Activated CD8-positive, alpha-beta memory T cell treated with anti-CD3 and anti-CD28 coated beads, Interleukin-2, amount 50 U/mL, for 4 hours (primary cell): ENCODE measurements around the gene EID2B.
A peak's percentile ranks its signal among the peaks of the same experiment; 100 is the strongest.

Source experiments
- DNase-seq: peaks from one replicate; pipeline ENCODE4 v3.0.0-alpha.2; 2020

The EID2B gene, protein sequence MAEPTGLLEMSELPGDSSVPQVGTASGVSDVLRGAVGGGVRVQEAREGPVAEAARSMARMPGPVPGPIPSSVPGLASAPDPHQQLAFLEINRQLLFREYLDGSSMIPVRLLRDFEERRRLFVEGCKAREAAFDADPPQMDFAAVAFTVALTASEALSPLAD

DNA sequence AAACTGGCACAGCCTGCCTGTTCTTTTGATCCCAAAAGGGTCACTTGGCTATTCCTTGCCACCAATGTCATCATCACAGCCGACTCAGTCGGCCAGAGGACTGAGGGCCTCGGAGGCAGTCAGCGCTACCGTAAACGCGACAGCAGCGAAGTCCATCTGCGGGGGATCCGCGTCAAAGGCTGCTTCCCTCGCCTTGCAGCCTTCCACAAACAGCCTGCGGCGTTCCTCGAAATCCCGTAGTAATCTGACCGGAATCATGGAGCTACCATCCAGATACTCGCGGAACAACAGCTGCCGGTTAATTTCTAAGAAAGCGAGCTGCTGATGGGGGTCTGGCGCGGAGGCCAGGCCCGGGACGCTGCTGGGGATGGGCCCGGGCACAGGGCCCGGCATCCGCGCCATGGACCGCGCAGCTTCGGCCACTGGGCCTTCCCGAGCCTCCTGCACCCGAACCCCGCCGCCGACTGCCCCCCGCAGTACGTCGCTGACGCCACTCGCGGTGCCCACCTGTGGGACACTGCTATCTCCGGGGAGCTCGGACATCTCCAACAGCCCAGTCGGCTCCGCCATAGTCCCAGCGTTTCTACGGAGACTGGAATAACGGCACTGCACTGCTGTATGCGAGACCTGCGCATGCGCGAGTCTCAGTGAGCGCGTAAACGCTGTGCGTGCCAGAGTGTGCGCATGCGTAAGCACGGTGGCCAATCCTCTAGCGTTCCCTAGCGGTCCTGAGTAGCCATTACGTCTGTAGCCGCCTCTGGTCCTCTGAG lies at the start of gene EID2B:
Gene EID2B (minus strand): TSS at position 620 of the 770 bp plus-strand sequence. CDS start 50 bp downstream, at position 570.
- peak; percentile 93 for DNase-seq

DNA sequence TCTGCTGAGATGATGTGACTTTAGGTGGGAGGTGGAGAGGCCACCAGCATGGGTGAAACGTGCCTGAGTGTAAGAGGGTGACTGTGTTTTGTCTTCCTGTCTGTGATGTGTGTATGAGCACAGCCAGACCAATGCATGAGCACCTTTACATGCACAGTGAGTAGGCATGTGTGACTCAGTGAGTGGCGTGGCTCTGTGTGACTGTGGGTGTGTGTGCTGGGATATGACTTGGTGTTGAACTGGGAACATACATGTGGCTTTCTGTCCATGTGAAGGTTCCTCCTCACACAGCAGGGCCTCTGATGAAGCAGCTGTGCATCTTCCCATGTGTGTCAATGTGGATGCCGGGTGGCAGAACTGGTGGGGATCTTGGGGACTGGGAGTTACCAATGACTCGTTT lies 49.8 kb upstream of the EID2B start:
- DNase-seq: no peak

DNA sequence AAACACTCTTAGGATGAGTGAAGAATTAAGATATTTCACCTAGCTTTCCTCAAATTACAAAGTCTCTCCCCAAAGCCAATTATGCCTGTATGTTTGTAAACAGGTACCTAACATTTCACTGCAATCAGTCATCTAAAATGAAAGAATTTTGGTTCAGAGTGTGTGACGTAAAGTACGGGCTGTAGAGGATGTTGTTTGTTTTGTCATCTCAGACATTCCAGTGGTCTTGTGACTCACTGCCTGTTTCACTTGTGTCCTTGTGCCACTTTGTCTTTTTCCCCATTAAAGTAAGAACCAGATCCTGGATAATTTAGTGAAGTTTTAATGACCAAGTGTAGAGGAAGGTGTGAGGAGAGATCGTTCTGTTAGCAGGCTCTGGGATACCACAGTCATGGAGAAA lies 36.0 kb upstream of the EID2B start:
- DNase-seq: no peak

DNA sequence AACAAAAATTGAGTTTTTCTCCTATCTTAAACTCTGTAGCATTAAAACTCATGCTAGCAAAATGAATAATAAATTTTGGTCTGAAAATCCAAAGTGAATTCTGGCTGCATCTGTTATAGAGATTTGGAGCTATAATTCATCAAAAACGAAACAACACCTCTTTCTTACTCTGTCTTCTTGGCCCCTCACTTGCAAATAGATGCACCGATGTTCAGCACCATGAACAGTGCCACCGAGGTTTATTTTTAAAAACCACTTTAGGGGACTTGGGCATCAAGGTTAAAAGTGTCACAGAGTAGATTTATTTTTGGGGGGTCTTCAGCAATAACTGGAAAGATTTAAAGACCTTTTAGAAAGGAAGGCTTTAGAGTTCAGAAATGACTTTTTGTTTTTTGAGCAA lies 33.4 kb upstream of the EID2B start:
- no peak for DNase-seq

DNA sequence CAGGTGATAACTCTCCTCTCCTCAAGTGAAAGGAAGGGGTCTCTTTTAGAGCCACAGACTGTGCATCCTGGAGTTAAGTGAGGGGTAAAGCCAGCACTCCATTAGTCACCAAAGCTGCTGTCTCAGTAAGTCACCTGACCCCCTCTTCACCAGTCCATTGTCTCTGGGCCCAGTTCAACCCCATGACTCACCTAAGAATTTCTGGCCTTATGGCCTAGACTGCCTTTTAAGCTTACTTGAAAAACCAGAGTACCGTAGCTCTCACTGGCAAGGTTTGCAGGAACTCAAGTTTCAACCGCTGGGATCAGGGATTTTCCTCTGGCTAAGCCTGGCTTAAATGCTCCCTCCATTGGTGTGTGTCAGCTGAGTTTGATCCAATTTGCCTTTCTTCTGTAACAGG lies 30.8 kb upstream of the EID2B start:
- no peak for DNase-seq

DNA sequence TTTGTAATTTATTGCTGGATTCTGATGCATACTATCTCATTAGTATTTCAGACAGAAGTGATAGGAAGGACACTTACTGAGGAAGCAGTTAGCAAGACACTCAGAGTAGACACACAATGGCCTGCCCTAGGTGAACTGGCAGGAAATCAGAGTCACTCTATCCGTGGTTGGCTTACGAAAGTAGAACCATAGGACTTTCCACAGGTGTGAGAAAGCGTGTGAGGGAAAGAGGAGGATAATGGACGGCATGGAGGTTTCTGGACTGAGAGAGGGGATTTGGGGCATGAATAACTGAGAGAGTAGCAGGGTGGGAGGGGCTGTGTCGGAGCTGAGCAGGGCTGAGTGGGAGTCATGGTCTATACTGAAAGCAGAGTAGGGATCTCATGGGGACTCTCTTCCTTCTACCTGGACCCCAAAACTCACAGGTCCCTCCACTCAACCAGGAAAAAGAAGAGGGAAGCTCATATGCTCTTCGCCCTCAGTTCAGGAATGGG lies 26.0 kb upstream of the EID2B start:
- no peak for DNase-seq

DNA sequence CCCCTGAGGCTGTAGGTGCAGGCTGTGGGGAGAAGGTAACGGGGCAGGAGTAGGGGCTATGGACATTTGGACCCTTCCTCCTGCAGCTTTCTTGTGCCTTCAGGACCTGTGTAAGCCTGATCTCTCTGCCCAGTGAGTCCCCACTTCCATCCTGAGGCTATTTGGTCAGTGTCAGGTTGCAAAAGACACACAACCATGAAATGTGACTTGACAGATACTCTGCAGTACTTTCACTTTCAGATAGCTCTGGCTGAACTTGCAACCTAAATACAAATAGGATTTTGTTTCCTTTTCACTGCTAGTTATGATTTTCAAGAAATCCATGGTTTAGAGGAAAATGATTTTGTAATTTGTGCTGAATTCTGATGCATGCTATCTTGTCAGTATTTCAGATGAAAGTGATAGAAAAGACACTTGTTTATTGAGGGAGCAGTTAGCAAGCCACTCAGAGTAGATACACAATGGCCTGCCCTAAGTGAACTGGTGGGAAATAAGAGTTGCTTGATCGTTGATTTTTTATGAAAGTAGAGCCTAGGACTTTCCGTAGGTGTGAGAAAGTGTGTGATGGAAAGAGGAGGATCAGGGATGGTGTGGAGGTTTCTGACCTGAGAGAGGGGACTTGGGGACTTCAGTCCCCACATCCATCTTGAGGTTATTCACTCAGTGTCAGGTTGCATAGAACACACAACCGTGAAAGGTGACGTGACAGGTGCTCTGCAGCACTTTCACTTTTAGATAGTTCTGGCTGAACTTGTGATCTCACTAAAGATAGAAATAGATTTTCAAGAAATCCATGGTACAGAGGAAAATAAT lies 25.4 kb upstream of the EID2B start:
- no peak for DNase-seq

DNA sequence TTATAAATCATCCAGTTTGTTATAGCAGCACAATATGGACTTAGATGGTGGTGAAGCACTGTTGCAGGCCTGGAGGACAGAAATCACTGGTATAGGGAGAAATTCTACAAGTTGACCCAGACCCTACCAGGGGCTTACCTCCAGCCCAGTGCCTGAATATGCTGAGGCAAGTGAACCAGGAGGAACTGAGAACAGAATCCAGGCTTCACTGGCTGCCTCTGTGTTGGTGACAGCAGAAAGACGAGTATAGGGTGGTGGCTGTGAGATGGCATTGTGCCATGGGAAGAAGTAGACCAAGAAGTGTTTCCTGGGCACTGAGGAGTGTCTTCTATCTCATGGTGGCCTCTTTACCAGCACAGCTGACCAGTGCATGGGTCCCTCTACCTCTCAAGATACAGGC lies 23.2 kb upstream of the EID2B start:
- no peak for DNase-seq

DNA sequence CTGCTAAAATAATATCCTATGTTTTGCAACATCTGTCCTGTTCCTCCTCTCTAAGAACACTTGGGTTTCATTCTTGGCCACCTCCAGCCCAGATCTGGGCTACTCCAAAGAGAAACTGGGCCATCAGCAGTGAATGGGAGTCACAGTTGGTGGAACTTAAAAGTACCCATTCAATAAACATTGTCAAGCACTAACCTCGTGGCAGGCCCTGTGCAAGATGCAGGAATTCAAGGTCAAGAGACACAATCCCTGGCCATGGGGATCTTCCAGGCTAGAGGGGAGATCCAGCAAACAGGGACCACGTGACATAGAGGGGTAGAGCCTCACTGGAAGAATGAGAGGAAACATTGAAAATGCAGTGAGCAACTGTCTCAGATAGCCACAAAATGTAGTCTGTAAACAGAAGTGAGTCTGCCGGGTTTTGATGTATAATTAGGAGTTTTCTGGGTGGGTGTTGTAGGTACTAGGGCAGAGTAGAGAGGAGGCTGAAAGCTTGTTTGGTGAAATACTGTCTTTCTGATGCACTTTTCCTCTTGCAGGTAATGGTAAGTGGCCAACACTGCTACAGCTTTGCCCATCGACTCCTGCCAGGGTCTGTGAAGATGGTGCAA lies 22.2 kb upstream of the EID2B start:
- no peak for DNase-seq

DNA sequence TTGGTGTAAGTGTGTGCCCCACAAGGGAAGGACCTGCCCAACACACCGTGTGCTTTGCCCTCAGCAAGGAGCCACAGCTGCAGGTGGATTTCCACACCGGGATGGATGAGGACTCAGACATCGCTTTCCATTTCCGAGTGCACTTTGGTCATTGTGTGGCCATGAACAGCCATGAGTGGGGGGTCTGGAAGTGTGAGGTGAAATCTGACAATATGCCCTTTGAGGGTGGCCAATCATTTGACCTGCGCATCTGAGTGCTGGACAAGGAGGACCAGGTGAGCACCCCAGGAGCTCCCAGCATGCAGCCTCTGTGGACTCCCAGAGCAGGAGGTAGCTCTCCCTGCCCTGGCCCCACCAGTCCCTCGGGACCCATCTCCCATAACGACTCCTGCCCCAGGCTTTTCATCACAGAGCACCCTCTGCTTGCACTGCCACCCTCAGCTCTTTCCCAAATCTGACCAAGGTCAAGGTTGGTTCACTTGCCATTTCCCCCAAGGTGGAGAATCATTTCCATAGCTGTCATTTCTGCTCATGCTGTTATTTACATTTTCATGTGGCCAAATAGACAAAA lies 20.5 kb upstream of the EID2B start:
- no peak for DNase-seq

DNA sequence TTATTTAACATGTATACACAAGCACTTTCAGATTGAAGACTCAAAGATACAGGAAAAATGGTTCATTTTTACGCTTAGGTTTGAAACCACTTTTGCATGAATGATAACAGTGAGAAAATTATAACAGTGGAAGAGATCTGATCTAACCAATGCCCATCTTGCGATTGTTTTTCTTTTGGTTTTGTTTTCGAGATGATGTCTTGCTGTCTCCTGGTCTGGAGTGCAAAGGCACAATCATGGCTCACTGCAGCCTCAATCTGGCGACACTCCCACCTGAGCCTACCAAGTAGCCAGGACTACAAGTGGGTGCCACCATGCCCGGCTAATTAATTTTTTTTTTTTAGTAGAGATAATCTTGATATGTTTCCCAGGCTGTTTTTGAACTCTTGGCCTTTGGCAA lies 17.5 kb upstream of the EID2B start:
- no peak for DNase-seq

DNA sequence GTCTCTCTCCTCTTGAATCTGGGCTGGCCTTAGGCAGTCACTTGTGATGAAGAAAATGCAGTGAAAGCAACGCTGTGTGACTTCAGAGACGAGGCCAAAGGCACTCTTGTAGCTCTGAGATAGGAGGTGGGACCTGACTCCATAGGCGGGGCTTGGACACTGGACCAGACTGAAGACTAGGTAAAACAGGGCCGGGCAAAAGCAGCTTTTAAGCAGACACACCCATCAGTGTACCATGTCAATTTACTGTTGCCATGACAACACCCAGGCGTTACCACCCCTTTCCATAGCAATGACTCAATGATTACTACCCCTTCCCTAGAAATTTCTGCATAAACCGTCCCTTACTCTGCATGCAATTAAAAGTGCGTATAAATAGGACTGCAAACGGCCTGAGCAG lies 13.9 kb upstream of the EID2B start:
- no peak for DNase-seq

DNA sequence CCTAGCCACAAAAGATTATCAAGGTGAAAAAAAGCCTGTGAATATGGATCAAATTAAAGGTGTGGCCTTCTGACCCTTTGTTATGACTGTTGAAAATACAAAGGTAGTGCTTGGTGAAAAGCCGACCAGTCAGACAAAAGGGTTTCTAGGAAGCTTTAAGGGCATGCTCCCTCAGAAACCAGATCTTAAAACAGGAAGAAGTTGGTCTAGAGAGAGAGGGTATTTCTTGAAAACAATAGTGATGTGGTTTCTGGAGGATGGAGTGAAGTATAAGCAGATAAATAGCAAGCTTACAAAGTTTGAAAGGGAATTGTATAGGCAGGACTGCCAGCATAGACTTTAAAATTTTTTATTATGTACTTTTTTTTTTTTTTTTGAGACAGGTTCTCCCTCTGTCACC lies 12.3 kb upstream of the EID2B start:
- DNase-seq: no peak

DNA sequence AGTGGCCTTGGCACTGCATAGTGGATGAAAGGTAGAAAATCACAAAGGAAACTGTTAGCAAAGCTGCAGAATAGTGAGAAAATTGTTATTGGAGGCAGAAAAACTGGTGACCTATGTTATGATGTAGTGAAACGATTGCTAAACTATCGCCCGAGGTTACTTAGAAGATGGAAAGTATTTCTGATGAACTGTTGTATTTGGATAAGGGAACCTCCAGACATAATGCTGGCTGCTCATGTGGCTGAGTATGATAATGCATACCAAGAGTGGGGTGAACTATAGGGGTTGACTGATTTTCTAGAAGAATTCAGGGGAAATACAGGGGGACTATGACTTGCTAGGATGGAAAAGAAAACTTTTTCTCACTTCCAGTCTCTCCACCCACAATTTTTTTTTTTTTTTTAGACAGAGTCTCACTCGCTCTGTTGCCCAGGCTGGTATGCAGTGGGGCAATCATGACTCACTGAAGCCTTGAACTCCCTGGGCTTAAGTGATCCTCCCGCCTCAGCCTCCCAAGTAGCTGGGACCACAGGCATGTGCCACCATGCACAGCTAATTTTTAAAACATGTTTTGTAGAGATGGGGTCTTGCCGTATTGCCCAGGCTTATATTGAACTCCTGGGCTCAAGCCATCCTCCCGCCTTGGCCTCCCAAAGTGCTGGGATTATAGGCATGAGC lies 11.7 kb upstream of the EID2B start:
- no peak for DNase-seq

DNA sequence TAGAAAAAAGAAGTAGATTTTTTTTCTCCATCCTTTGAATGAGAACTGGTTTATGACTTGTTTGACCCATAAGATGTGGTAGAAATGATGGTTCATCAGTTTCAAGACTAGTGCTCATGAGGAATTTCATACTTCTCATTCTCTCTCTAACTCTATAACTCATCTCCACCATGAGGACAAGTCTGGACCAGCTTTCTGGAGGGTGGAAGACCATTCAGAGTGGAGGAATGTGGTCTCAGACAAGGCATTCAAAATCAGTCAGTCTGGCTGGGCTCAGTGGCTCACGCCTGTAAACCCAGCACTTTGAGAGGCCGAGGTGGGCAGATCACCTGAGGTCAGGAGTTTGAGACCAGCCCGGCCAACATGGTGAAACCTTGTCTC lies 10.8 kb upstream of the EID2B start:
- DNase-seq: no peak

DNA sequence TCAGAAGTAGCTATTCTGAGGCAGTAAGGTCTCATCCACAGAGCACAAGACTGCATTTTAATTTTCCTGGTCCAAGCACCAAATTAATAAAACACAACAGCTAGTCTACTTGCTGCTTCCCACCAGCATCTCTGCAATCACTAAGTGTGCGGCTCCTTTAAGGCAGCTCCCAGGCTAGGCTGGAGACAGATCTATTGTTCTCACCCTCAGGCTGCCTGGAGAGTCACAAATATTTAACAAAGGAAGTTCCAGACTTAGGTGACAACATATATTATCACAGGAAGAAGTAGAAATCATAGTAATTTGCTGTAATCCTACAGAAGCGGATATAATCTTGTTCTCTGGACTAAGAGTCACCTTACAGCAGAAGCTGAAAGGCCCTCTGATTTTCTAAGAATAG lies 9.6 kb upstream of the EID2B start:
- no peak for DNase-seq

DNA sequence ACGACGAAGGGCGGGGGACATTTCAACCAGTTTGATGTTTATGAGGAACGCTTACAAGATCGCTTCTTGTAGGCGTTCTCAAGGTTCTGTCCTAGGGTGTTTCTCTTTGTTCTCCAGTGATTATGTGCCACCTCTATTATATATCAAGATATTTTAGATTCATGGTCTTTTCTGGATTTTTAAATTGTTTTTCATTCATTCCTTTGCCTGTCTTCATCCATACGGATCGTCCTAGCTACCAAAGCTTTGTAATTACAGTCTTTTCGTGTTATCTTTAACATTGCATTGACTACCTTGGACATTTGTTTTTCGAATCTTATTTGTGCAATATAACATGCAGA lies 7.7 kb upstream of the EID2B start:
- DNase-seq: no peak

DNA sequence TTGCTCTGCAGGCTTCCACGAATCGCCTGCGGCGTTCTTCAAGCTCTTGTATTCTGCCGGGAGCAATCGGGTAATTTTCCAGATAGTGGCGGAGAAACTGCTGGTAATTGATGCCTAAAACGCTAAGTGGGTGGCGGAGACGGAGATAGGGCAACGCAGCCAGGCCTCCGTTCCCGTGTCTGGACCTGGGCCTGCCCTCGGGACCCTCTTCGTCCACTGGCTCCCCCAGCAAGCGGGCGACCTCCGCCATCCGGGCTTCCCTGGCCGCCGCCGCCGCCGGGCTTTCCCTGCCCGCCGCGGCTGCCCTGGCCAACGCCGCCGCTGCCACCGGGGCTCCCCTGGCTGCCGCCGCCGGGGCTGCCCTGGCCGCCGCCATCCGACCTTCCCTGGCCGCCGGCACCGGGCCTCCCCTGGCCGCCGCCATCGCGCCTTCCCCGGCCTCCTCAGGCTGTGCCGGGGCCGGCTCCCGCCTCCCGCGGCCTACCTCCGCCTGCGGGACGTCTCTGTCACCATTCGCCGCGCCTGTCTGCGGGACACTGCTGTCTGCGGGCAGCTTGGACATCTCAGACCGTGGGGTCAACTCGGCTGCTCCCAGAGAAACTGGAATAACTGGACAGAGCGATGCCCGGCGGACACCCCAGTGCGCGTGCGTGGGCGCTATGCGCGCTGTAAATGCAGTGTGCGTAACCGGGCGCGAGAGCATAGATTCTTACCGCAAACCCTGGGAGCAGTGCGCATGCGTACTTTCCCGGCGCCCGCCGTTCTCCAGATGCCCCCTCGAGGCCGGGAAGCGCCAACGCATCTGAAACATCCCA lies 7.1 kb upstream of the EID2B start, which contains the start of gene EID2:
Gene EID2 (minus strand): TSS at position 644 of the 815 bp plus-strand sequence. CDS start 82 bp downstream, at position 562.
- peak; percentile 92 for DNase-seq

DNA sequence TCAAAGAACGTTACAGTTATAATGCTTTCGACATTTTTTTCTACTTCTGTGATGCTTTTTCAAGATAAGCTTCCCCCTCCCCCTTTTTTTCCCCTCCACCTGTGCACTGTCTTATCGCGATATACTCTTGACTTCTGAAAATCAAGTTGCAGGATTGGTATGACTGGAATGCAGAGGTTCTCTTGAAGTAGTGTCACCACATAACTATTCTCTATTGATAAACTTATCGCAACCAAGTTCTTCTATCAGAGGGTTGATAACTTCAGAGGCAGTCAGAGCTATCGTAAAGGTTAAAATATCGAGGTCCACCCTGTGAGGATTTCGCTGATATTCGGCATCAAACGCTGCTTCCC lies 6.5 kb upstream of the EID2B start:
- DNase-seq: no peak

DNA sequence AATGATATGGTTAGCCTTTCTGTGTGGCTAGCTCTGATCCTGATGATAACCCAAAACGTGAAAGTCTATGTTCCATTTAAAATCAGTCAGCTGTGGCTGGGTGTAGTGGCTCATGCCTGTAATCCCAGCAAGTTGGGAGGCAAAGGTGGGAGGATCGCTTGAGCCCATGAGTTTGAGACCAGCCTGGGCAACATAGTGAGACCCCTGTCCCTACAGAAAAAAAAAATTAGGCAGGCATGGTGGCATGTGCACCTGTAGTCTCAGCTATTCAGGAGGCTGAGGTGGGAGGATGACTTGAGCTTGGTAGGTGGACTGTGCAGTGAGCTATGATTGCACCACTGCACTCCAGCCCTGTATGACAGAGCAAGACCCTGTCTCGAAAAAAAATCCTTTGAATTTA lies 1.1 kb upstream of the EID2B start:
- no peak for DNase-seq

DNA sequence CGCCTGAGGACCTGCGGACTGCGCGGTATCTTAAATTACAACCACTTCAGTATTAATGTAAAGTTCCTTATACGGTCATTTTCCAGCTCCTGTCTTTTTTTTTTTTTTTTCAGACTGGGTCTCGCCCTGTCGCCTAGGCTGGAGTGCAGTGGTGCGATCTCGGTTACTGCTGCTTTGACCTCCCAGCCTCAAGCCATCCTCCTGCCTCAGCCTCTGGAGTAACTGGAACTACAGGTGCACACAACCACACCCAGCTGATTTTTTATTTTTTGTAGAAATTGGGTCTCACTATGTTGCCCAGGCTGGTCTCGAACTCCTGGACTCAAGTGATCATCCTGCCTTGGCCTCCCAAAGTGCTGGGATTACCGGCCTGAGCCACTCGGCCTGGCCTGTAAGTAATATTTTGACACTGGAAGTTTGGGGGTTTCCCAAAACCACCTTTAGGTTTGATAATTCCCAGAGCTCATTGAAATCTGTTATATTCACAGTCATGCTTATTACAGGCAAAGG lies 406 bp upstream of the EID2B start:
- no peak for DNase-seq

DNA sequence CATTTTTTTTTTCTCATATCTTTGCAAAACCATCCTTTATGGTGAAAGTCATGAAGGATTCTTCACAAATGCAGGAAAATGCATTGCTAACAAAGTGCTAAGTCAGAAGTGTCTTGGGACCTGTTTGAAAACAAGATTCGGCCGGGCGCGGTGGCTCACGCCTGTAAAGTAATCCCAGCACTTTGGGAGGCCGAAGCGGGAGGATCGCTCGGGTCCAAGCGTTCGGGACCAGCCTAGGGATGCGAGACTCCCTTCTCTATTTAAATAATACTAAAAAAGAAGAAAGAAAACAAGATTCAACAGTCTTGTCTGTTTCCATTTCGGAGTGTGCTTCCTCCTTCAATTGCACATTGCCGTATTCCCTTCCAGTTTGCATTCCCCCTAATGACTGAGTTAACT lies 819 bp downstream of the EID2B start:
- no peak for DNase-seq
